GM12872 (cell line): Measurements from ENCODE around the gene DUSP22.

Source experiments
- CTCF ChIP-seq: IDR thresholded peaks from 3 replicates; pipeline ENCODE4 v1.5.1; 2011; ENCODE audit warnings: low read depth, mild to moderate bottlenecking, low read length, moderate library complexity; ENCODE audit not compliant: insufficient read depth

DUSP22 gene

GRCh38 chr6:331622-332521 is 39.6 kb downstream of the DUSP22 start:
- peak; percentile 58; the same call in 2 of the 3 replicates for TF ChIP-seq CTCF

- no peak for TF ChIP-seq CTCF
Observed at GRCh38 chr6:332671-333070, 40.4 kb downstream of the DUSP22 start.

GRCh38 chr6:333379-334002 is 41.2 kb downstream of the DUSP22 start:
- TF ChIP-seq CTCF: no peak

GRCh38 chr6:334536-335510 is 42.5 kb downstream of the DUSP22 start:
- no peak for TF ChIP-seq CTCF

- no peak for TF ChIP-seq CTCF
Observed at GRCh38 chr6:335572-335971, 43.3 kb downstream of the DUSP22 start.

GRCh38 chr6:336159-337114 is 44.1 kb downstream of the DUSP22 start:
- no peak for TF ChIP-seq CTCF
